Muscle layer of colon (tissue), 2 donors: Measurements from ENCODE around the gene ZNF280D.

Experiments used
- H3K27ac ChIP-seq: one replicate; pipeline ENCODE4 v1.7.0; 2013; ENCODE audit warnings: low read depth, mild to moderate bottlenecking, low read length, moderate library complexity
- H3K27me3 ChIP-seq, 2 donors: one replicate each; pipeline ENCODE4 v1.7.0; 2013; ENCODE audit warnings: low read length in 2 of 2, mild to moderate bottlenecking in 2 of 2; ENCODE audit not compliant: insufficient read depth in 2 of 2, control insufficient read depth in 1 of 2
- H3K36me3 ChIP-seq: one replicate; pipeline ENCODE4 v1.7.0; 2013; ENCODE audit warnings: mild to moderate bottlenecking, low read length; ENCODE audit not compliant: insufficient read depth
- H3K4me1 ChIP-seq: one replicate; pipeline ENCODE4 v1.7.0; 2013; ENCODE audit warnings: mild to moderate bottlenecking, low read length; ENCODE audit not compliant: insufficient read depth
- H3K4me3 ChIP-seq, 2 donors: one replicate each; pipeline ENCODE4 v1.7.0; 2013; ENCODE audit warnings: low read length in 2 of 2, low read depth in 1 of 2, mild to moderate bottlenecking in 1 of 2, moderate library complexity in 1 of 2
- H3K9ac ChIP-seq: one replicate; pipeline ENCODE4 v1.7.0; 2013; ENCODE audit warnings: low read length
- H3K9me3 ChIP-seq: one replicate; pipeline ENCODE4 v1.7.0; 2013; ENCODE audit warnings: mild to moderate bottlenecking, low read length
- donor health status: abdominal sarcoma.
- donor health status: Adenocarcinoma of cecum.

The ZNF280D gene

GRCh38 chr15:56631765-56632164 lies 101.5 kb downstream of the ZNF280D start:
- Histone ChIP-seq H3K9ac (no peak overlapping the region), H3K27ac (no peak overlapping the region), H3K9me3 (no peaks in the 10 kb centered on the region), H3K4me1 (no peaks in the 10 kb centered on the region), H3K36me3 (no peaks in the 10 kb centered on the region), H3K27me3 (no peaks in the 10 kb centered on the region), H3K4me3 (no peak overlapping the region)

GRCh38 chr15:56628893-56629532 lies 104.3 kb downstream of the ZNF280D start:
- no peaks in the 10 kb centered on the region for H3K4me1 ChIP-seq
- H3K9me3 ChIP-seq = no peaks in the 10 kb centered on the region
- no peaks in the 10 kb centered on the region for H3K27me3 ChIP-seq
- H3K36me3 ChIP-seq = no peaks in the 10 kb centered on the region
- H3K27ac ChIP-seq = no peak overlapping the region
- H3K9ac ChIP-seq = no peak overlapping the region
- no peak overlapping the region for H3K4me3 ChIP-seq

DNA sequence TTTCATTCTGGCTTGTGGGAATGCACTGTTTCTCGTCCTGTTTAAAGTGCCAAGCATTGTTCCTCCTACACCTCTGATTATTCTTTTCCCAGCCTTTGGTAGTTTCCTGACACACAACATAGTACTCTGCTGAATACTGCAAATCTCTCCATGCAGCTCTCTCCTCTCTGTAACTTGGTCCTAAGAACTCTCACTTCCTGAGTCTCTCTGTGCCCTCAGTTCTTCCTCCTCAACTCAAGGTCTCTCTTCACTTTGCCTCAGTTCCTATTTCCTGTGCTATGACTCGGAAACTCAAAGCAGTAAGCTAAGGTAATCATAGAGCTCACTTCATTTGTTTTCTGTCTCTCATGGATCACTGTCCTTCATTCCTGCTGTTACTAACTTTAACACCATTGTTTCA lies 113.4 kb downstream of the ZNF280D start:
- no peak overlapping the region for H3K4me3 ChIP-seq
- H3K9me3 ChIP-seq = no peaks in the 10 kb centered on the region
- no peaks in the 10 kb centered on the region for H3K36me3 ChIP-seq
- H3K9ac ChIP-seq = no peak overlapping the region
- no peak overlapping the region for H3K27ac ChIP-seq
- no peaks in the 10 kb centered on the region for H3K4me1 ChIP-seq
- no peaks in the 10 kb centered on the region for H3K27me3 ChIP-seq

DNA sequence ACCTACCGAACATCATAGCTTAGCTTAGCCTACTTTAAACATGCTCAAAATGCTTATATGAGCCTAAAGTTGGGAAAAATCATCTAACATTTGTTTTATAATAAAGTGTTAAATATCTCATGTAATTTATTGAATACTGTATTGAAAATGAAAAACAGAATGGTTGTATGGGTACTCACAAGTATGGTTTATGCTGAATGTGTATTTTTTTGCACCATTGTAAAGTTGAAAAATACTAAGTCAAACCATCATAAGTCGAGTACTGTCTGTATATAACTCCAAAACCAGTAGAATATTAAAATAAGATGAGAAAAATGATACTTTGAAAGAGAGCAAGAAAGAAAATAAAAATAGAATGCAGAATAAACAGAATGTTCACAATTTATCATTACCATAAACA lies 115.7 kb downstream of the ZNF280D start:
- H3K9ac ChIP-seq = no peak overlapping the region
- no peaks in the 10 kb centered on the region for H3K27me3 ChIP-seq
- no peaks in the 10 kb centered on the region for H3K9me3 ChIP-seq
- H3K36me3 ChIP-seq = no peaks in the 10 kb centered on the region
- no peak overlapping the region for H3K27ac ChIP-seq
- H3K4me1 ChIP-seq = no peaks in the 10 kb centered on the region
- no peak overlapping the region for H3K4me3 ChIP-seq

DNA sequence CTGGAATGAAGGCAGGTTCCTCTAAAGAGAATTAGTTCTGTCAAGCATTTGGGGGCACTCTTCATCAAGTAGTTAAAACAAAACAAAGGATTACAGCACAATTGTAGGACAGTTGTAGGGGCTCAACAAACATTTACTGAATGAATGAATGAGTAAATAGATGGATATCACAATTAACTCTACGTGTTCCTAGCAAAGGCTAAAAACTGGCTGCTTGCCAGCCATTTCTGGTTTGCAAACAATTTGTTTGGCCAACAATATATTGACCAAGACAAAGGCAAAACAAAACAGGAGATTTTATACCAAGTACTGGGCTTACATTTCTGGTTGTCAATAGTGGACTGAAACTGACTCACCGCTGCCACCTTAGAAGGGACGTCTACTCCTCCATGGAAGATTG lies 116.8 kb downstream of the ZNF280D start:
- Histone ChIP-seq H3K9me3 (no peaks in the 10 kb centered on the region), H3K27ac (no peak overlapping the region), H3K9ac (no peak overlapping the region), H3K36me3 (no peaks in the 10 kb centered on the region), H3K4me3 (no peak overlapping the region), H3K4me1 (no peaks in the 10 kb centered on the region), H3K27me3 (no peaks in the 10 kb centered on the region)

DNA sequence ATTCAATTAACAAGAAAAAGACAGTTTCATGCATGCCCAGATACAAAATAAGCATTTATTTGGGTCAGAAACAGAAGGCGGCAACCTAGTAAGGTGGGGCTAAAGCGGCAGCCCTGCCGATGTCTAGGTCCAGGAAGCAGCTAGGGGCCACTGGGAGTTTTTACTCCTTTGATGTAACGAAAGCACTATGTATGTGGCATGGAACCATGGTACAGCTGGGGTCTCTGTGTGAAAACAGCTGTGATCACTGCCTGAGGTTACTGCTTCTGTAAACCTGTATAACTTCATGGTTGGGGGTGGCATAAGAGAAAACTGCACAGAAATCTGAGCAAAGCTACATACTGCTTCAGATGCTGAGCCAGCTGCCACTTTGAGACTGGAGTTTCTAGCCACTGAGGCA lies 119.5 kb downstream of the ZNF280D start:
- no peak overlapping the region for H3K4me3 ChIP-seq
- no peaks in the 10 kb centered on the region for H3K9me3 ChIP-seq
- no peaks in the 10 kb centered on the region for H3K4me1 ChIP-seq
- H3K9ac ChIP-seq = no peak overlapping the region
- H3K27me3 ChIP-seq = no peaks in the 10 kb centered on the region
- H3K27ac ChIP-seq = no peak overlapping the region
- no peaks in the 10 kb centered on the region for H3K36me3 ChIP-seq

DNA sequence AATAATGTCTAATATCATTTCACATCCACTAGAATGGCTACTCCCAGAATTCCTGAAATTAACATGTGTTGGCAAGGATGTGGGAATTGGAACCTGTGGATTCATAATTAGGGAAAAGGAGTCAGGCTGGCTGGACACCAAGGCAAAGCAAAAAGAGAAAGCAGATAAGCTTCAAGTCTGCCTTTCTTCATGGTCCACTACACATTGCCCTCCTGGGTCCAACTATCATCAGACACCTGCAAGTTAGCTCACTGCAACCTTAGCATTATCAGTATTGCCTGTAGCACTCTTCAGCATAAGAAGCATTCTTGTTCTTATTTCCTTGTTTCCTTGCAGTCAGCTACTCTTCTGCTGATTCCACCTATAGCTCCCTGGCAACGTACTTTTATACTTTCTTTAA lies 124.3 kb downstream of the ZNF280D start:
- Histone ChIP-seq H3K27ac (no peak overlapping the region), H3K36me3 (no peaks in the 10 kb centered on the region), H3K9me3 (no peaks in the 10 kb centered on the region), H3K9ac (no peak overlapping the region), H3K27me3 (no peaks in the 10 kb centered on the region), H3K4me1 (no peaks in the 10 kb centered on the region), H3K4me3 (no peak overlapping the region)

DNA sequence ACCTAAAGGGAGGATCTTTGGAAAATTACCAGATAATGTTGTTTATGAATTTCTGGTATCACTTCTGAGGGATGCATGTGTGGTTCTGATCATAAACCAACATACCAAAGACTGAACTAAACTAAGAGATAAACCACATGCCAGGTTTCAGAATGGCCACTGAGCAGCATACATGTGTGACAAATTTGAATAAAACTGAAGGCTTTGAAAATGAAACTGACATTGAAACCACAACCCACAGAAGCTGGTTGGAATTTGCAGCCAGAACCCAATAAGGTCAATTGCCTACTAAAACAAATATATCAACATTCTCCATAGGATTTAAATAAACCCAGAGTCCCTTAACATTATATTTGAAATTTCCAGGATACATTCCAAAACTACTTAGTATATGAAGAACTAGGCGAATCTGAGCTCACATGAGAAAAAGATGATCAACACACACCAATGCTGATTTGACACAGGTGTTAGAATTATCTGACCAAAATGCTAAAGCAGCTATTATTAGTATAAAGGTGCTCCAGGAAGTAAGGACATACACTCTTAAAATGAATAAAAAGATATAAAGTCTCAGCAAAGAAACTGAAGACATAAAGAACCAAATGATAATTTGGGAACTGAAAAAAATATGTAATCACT lies 125.0 kb downstream of the ZNF280D start:
- no peaks in the 10 kb centered on the region for H3K27me3 ChIP-seq
- no peak overlapping the region for H3K9ac ChIP-seq
- H3K4me1 ChIP-seq = no peaks in the 10 kb centered on the region
- H3K27ac ChIP-seq = no peak overlapping the region
- H3K36me3 ChIP-seq = no peaks in the 10 kb centered on the region
- no peak overlapping the region for H3K4me3 ChIP-seq
- no peaks in the 10 kb centered on the region for H3K9me3 ChIP-seq

DNA sequence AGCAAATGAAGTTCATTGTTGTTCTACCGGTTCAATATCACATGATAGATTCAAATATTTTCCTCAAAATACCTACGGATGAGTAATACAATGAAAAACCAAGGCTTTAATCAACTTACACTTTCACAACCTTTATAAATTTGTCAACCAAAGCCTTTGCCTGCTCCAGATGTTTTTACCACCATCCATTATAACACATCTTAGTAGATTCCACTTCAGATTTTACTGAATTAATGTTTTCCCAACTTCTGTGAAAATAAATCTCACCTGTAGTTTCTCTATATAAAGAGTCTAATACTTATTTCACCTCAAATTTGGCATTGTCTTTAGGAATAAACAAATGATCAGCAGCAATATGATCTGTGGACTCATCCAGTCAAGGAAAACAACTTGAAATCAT lies 131.1 kb downstream of the ZNF280D start:
- Histone ChIP-seq H3K27ac (no peak overlapping the region), H3K9me3 (peaks cover 7% of the 10 kb centered on the region), H3K4me3 (no peak overlapping the region), H3K36me3 (no peaks in the 10 kb centered on the region), H3K4me1 (no peaks in the 10 kb centered on the region), H3K27me3 (no peaks in the 10 kb centered on the region), H3K9ac (no peak overlapping the region)

GRCh38 chr15:56600380-56600779 lies 132.9 kb downstream of the ZNF280D start:
- Histone ChIP-seq H3K27ac (no peak overlapping the region), H3K4me1 (no peaks in the 10 kb centered on the region), H3K27me3 (no peaks in the 10 kb centered on the region), H3K36me3 (no peaks in the 10 kb centered on the region), H3K9ac (no peak overlapping the region), H3K4me3 (no peak overlapping the region), H3K9me3 (peaks cover 7% of the 10 kb centered on the region)

GRCh38 chr15:56598991-56599390 lies 134.3 kb downstream of the ZNF280D start:
- Histone ChIP-seq H3K4me1 (no peaks in the 10 kb centered on the region), H3K9ac (no peak overlapping the region)

DNA sequence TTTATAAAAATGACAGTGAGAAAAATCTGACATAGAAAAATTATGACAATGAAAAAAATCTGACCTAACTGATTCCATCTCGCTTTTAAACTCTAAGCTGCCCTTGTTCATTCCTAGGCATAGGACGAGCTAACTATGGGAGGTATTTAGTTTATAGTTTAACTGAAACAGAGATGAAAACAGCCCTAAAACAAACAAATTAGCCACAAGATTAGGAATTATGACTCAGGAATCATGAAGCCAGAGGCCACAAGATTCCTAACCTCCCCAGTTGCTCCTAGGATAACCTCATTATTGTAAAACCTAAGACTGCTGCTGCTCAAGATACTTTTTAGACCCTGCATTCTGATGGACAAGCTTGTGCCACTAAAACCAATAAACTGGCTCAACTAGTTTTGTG lies 145.6 kb downstream of the ZNF280D start:
- H3K9ac ChIP-seq = no peak overlapping the region
- no peaks in the 10 kb centered on the region for H3K36me3 ChIP-seq
- H3K27me3 ChIP-seq = no peaks in the 10 kb centered on the region
- H3K9me3 ChIP-seq = no peaks in the 10 kb centered on the region
- no peaks in the 10 kb centered on the region for H3K4me1 ChIP-seq
- H3K4me3 ChIP-seq = no peak overlapping the region
- no peak overlapping the region for H3K27ac ChIP-seq

More at GRCh38 chr15:56598991-56599390, 134.3 kb downstream of the ZNF280D start:
- no peak overlapping the region for H3K4me3 ChIP-seq
- peaks cover 7% of the 10 kb centered on the region for H3K9me3 ChIP-seq
- no peaks in the 10 kb centered on the region for H3K36me3 ChIP-seq
- H3K27me3 ChIP-seq = no peaks in the 10 kb centered on the region
- no peak overlapping the region for H3K27ac ChIP-seq
